Measurements from ENCODE around the gene GALNS.

The GALNS gene

GRCh38 chr16:88855176-88855575, 1.6 kb downstream of the GALNS start:
- no peak for DNase-seq

GRCh38 chr16:88854306-88855111, 2.2 kb downstream of the GALNS start:
- DNase-seq: no peak

- no peak for DNase-seq
Measured at GRCh38 chr16:88853325-88853941, 3.3 kb downstream of the GALNS start.

DNA sequence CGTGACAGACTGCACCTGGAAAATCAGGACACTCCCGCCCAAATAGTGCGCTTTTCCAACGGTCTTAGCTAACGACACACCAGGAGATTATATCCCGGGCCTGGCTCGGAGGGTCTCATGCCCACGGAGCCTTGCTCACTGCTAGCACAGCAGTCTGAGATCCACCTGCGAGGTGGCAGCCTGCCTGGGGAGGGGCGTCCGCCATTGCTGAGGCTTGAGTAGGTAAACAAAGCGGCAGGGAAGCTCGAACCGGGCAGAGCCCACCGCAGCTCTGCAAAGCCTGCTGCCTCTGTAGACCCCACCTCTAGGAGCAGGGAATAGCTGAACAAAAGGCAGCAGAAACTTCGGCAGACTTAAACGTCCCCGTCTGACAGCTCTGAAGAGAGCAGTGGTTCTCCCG, 5.1 kb downstream of the GALNS start:
- no peak for DNase-seq

- DNase-seq: no peak
Measured at GRCh38 chr16:88850531-88851199, 6.1 kb downstream of the GALNS start.

GRCh38 chr16:88848557-88848956, 8.2 kb downstream of the GALNS start:
- no peak for DNase-seq

DNA sequence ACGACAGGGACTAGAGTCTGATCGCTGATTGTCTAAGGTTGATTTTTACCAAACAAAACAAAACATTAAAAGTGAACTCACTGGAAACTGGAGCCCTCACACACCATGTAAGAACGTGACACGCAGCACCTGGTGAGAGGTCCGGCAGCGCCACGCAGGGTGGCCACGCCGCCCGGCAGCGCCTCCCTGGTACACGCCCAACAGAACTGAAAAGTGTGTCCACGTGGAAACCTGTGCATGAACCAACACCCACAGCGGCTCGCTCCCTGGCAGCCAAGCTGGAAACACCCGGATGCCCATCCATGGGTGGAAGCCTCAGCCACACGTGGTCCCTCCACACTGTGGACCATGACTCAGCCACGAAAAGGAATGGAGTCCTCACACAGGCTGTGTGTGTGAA, 9.1 kb downstream of the GALNS start:
- no peak for DNase-seq

DNA sequence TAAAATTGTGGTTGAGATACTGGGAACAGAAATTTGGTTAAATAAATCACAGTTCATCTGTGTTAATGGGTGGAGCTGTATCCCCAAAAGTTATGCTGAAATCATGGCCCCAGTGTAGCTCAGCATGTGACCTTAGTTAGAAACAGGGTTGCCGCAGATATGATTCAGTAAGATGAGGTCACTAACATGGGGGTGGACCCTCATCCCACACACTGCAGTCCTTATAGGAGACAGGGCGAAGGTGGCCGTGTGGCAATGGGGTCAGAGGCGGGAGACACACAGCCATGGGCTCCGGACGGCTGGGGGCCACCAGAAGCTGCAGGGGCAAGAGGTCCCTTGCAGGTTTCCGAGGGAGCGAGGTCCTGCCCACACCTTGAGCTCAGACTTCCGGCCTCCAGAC, 10.7 kb downstream of the GALNS start:
- no peak for DNase-seq

- no peak for DNase-seq
Measured at GRCh38 chr16:88844419-88845036, 12.2 kb downstream of the GALNS start.

GRCh38 chr16:88843256-88843655, 13.5 kb downstream of the GALNS start:
- DNase-seq: no peak

GRCh38 chr16:88842806-88843205, 13.9 kb downstream of the GALNS start:
- no peak for DNase-seq

- DNase-seq: no peak
Measured at GRCh38 chr16:88842308-88842756, 14.4 kb downstream of the GALNS start.

- DNase-seq: no peak
Measured at GRCh38 chr16:88841521-88842307, 15.0 kb downstream of the GALNS start.

DNA sequence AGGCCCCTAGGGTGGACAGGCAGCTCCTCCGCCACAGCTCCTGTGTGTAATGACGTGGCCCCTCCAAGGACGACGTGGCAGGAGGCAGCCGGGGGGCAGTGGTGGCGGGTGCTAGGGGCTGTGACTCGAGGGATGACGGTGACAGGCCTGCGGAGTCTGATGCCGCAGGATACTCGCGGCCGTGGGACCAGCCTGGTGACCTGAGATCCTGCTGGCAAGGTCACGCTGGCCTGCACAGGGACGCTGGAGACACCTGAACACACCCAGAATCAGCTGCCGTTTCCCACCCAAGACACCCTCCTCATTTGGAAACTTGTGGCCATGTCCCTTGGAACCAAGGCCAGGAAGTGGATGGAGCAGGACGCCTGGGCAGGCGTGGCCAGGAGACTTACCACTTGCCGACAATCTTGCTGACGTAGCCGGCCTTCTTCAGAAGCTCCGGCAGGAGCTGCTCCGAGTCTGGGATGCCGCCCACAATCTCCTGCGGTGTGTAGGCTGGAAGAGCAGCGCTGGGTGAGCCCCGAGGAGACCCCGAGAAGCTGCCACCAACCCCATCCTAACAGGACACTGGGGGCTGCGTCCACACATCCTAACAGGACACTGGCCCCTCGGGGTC, 16.0 kb downstream of the GALNS start:
- DNase-seq: no peak

GRCh38 chr16:88839745-88840599, 16.8 kb downstream of the GALNS start:
- no peak for DNase-seq

GRCh38 chr16:88839026-88839529, 17.7 kb downstream of the GALNS start:
- no peak for DNase-seq

GRCh38 chr16:88838566-88838965, 18.2 kb downstream of the GALNS start:
- DNase-seq: no peak

DNA sequence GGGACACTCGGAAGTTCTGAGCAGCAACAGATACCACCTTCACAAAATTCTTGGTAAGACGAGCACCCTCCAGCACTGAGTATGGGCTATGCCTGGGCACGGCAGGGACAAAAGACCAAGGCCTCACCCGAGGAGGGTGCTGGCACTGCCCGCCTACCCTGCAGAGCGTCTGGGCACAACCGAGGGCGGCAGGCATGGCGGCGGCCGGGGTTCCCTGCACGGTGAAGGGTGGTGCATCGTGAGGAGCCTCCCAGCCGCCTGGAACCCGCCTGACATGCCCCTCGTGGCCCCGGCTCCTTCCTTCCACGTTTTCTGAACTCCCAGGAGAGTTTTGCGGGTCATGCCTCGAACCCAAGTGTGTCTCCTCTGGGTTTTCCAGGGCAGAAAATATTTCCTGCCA, 18.9 kb downstream of the GALNS start:
- no peak for DNase-seq

DNA sequence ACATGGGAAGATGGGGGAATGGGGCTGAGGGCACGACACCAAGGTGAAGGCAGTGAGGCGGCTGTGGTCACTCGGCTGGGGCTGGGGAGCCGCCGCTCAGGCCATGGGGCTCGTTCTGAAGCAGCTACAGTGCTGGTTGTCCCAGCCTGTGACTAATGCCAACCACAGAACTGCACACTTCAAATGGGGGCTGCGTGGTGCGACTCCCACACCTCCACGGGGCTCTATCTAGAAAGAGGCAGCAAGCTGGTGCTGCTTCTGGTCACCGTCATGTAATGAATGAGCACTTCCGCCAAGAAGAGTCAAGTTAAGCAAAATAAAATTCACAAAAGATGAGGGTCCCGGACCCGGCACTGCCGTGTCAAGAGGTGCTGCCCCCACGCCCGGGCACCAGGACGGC, 20.0 kb downstream of the GALNS start:
- DNase-seq: no peak

GRCh38 chr16:88835818-88836217, 20.9 kb downstream of the GALNS start:
- no peak for DNase-seq

DNA sequence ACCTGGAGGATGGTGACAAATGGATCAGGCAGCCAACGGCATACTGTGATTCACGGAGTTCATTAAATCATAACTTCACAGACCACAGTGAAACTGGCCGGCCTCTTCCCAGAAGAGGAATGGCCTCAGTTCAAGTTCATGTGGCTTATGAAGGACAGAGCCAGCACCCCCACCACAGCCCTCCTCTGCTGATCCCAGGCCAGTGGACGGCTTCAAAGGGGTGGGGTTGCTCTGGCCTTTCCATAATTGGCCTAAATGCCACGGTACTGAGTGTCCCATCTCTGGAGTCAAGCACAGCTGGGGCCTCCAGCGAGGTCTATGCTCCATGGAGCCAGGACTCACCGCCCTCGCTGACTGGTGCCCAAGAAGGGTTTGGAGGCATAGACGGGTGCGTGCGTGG, 21.4 kb downstream of the GALNS start:
- no peak for DNase-seq

All from fibroblast of skin of scalp (primary cell).